GM12872 (cell line): ENCODE data around the gene SLC6A15.

Experiments
- TF ChIP-seq, protein P1 (sequence below): IDR thresholded peaks from 3 replicates; pipeline ENCODE4 v1.5.1; 2011; ENCODE audit warnings: low read depth, mild to moderate bottlenecking, low read length, moderate library complexity; ENCODE audit not compliant: insufficient read depth

The SLC6A15 gene

DNA sequence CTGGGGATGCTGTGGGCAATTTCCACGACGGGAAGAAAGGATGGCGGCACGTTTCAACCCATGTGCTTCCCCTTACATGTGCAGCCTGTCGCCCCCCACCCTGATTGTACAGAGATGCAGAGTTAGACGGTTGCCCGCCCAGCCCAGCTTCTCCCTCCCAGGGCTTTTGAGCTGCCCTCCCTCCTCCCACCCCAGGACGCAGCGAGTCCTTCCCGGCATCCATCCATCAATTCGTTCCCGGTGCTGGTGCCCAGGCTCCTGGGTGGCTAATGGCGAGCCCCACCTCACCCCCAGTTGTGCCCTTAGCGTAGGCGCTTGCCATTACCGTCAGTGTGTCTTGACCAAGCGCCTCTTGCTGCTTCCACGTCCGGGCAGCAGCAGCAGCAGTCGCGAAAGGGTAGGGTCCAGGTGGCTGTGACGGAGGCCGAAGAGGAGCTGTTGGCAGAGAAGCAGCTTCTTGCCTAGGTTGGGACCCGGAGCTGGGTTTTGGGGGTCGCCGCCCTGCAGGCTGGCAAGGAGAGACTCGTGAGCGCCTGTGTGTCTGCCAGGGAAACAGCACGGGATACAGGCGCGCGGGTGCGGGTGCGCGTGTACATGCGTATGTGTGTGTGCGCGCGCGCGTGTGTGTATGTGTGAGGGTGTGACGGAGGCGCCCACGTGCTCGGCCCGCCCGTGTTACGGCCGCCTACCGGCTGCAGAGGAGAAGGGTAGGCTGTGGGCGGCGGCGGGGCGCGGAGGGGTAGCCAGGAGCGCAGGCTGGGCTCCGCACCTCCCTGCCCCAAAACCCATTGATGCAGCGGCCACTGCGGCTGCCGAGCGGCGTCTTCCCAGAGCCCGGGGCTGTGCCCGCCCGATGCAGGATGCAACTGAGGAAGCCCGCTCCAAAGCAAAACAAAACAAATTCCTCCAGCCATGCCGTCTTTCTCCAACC, at the start of gene SLC6A15:
SLC6A15 (minus strand) TSS at position 602 of the 931 bp plus-strand sequence. CDS start 20,679 bp downstream, outside the sequence.
- TF ChIP-seq, protein P1, sequence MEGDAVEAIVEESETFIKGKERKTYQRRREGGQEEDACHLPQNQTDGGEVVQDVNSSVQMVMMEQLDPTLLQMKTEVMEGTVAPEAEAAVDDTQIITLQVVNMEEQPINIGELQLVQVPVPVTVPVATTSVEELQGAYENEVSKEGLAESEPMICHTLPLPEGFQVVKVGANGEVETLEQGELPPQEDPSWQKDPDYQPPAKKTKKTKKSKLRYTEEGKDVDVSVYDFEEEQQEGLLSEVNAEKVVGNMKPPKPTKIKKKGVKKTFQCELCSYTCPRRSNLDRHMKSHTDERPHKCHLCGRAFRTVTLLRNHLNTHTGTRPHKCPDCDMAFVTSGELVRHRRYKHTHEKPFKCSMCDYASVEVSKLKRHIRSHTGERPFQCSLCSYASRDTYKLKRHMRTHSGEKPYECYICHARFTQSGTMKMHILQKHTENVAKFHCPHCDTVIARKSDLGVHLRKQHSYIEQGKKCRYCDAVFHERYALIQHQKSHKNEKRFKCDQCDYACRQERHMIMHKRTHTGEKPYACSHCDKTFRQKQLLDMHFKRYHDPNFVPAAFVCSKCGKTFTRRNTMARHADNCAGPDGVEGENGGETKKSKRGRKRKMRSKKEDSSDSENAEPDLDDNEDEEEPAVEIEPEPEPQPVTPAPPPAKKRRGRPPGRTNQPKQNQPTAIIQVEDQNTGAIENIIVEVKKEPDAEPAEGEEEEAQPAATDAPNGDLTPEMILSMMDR: no peak

- TF ChIP-seq, protein P1: no peak
Measured at GRCh38 chr12:84960918-84961317, 48.3 kb upstream of the SLC6A15 start.

DNA sequence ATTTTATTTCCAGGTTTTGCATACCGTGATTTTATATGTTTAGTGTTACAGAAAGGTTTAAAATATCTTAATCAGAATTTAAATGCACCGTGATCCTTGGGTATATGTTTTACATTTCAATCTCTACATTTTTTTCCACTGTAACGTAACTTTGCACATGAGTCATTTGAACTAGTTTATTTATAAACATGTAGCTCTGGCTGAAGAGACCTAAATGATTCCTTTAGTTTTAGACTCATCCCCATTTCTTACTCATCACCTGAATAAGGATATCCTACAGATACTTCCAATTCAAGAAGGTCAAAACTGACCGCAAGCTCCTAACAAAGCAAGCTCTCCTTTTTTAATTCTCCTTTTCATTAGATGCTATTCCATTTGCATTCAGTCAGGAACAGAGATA, 42.7 kb upstream of the SLC6A15 start:
- TF ChIP-seq, protein P1: no peak

- TF ChIP-seq, protein P1: no peak
Measured at GRCh38 chr12:84954415-84954814, 41.8 kb upstream of the SLC6A15 start.

- TF ChIP-seq, protein P1: no peak
Measured at GRCh38 chr12:84950971-84951546, 38.5 kb upstream of the SLC6A15 start.

DNA sequence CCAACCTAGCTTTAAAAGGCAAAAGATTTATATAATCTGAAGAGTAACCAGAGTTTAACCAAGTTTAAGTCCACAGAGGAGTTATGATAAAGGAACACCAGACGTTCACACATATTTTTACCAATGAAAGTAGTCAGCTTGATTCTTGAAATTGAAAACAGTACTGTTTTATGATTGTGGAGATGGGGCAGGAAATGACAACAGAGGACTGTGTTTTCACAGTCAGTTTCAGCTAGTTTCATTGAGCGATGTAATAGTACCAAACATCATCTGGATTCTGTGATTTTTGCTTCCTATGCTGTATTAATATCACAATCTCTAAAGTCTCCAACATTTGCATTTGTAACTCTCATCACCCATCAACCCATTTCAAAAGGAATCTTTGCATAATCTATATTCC, 34.2 kb upstream of the SLC6A15 start:
- TF ChIP-seq, protein P1: no peak

DNA sequence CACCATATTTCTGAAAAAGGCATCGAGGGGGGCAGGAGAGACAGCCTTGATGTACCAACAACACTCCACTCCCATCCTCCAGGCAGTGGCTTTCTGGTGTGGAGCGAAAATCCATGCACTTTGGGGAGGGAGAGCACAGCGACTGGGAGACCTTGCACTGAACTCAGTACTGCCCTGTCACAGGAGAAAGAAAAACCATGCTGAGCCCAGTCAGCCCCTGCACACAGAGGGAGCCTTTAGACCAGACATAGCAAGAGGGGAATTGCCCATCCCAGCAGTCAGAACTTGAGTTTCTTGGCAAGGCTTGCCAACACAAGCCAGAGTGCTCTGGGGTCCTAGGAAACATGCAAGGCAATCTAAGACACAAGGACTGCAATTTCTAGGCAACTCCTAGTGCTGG, 24.8 kb upstream of the SLC6A15 start:
- TF ChIP-seq, protein P1: no peak
